Epithelial cell of esophagus (primary cell): ENCODE measurements around the gene RCN2.

Source experiments
- DNase-seq: peaks from one replicate; pipeline ENCODE4 v3.0.0; 2010; ENCODE audit warnings: low read depth
- H3K4me3 ChIP-seq: 2 replicates; pipeline ENCODE4 v1.5.1; 2011; ENCODE audit warnings: mild to moderate bottlenecking, low read length, control low read depth
- CTCF ChIP-seq: IDR thresholded peaks from 2 replicates; pipeline ENCODE4 v1.5.1; 2011; ENCODE audit warnings: low read depth, mild to moderate bottlenecking, low read length, control low read depth, inconsistent platforms; ENCODE audit not compliant: insufficient read depth; ENCODE audit errors: missing control alignments

The RCN2 gene

GRCh38 chr15:76988867-76989780, 57.6 kb downstream of the RCN2 start:
- no peak for TF ChIP-seq CTCF
- no peak overlapping the region for H3K4me3 ChIP-seq
- DNase-seq, result no peak

- TF ChIP-seq CTCF, result no peak
- H3K4me3 ChIP-seq, result no peak overlapping the region
- DNase-seq, result no peak
Measured at GRCh38 chr15:76991048-76991447, 59.5 kb downstream of the RCN2 start.

- no peak for TF ChIP-seq CTCF
- H3K4me3 ChIP-seq, result no peak overlapping the region
- DNase-seq, result no peak
Measured at GRCh38 chr15:76991741-76992645, 60.4 kb downstream of the RCN2 start.

GRCh38 chr15:76993114-76993725, 61.7 kb downstream of the RCN2 start:
- DNase-seq, result no peak
- no peak overlapping the region for H3K4me3 ChIP-seq
- no peak for TF ChIP-seq CTCF

- H3K4me3 ChIP-seq, result no peak overlapping the region
- TF ChIP-seq CTCF, result no peak
- peak; percentile 80 for DNase-seq
Measured at GRCh38 chr15:76994001-76994400, 62.5 kb downstream of the RCN2 start.

GRCh38 chr15:76994496-76994895, 62.9 kb downstream of the RCN2 start:
- no peak for TF ChIP-seq CTCF
- H3K4me3 ChIP-seq, result no peak overlapping the region
- DNase-seq, result no peak
